Measurements from ENCODE around the gene BLCAP. TPM values are rescaled to one million over a fixed set of nuclear protein-coding genes. Genes with fewer than 3 reads are reported as not detected.

The BLCAP gene
- total RNA-seq, 1 experiment from 2014 or later, result 191 TPM

DNA sequence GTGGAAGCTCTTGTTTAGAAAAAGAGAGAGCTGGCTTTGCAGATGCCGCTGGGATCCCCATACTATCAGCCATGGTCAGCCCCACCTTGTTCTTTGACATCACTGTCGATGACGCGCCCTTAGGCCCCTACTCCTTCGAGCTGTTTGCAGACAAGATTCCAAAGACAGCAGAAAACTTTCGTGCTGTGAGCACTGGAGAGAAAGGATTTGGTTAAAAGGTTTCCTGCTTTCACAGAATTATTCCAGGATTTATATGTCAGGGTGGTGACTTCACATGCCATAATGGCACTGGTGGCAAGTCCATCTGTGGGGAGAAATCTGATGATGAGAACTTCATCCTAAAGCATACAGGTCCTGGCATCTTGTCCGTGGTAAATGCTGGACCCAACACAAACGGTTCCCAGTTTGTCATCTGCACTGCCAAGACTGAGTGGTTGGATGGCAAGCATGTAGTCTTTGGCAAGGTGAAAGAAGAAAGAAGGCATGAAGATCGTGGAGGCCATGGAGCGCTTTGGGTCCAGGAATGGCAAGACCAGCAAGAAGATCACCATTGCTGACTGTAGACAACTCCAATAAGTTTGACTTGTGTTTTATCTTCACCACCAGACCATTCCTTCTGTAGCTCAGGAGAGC is 2.4 kb upstream of the BLCAP start:
- no peaks in the 10 kb centered on the region for H3K27me3 ChIP-seq
- no peaks in the 10 kb centered on the region; the same call in 1 of the 2 replicates for H3K36me3 ChIP-seq
- H3K9me3 ChIP-seq (replicated peaks), result no peaks in the 10 kb centered on the region
- no peak overlapping the region for H3K4me3 ChIP-seq
- H3K27ac ChIP-seq, result no peak overlapping the region
- H3K4me1 ChIP-seq, result peaks cover 9% of the 10 kb centered on the region
- no peak for DNase-seq

DNA sequence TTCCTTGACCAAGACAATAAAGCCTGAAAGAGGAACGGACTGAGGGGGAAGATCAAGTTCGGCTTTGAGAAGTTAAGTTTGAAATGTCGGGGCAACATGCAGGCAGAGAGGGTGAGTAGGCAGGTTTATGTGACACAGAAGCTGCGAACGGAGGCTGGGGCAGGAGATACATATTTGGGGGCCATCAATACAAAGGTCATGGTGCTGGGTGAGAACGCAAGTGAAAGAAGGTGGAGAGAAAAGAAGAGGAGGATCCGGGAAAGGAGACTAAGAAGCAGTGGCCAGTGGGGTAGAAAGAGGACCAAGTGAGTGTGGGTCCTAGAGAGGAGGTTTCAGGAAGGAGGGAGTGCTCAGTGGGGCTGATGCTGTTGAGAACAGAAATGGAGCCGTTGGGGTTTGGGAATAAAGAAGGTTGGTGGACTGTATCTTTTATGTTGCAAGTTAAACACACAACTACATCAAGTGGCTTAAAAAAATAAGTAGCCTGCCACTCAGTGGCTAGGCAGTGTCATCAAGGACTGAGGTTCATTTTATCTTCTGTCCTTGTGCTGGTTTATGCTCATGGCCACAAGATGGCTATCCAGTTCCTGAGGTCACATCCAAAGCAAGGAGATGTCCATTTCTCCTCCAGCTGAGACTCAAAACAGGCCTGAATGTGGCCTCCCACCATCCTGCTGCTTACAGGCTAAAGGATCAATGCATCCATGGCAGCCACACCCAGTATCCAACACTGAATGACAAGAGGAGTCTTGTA is 1.7 kb upstream of the BLCAP start:
- H3K4me1 ChIP-seq, result peaks cover 15% of the 10 kb centered on the region
- no peak overlapping the region for H3K4me3 ChIP-seq
- no peak for DNase-seq
- no peak overlapping the region for H3K27ac ChIP-seq
- no peaks in the 10 kb centered on the region for H3K9me3 ChIP-seq (replicated peaks)
- H3K36me3 ChIP-seq, result no peaks in the 10 kb centered on the region; the same call in 1 of the 2 replicates
- H3K27me3 ChIP-seq, result no peaks in the 10 kb centered on the region

DNA sequence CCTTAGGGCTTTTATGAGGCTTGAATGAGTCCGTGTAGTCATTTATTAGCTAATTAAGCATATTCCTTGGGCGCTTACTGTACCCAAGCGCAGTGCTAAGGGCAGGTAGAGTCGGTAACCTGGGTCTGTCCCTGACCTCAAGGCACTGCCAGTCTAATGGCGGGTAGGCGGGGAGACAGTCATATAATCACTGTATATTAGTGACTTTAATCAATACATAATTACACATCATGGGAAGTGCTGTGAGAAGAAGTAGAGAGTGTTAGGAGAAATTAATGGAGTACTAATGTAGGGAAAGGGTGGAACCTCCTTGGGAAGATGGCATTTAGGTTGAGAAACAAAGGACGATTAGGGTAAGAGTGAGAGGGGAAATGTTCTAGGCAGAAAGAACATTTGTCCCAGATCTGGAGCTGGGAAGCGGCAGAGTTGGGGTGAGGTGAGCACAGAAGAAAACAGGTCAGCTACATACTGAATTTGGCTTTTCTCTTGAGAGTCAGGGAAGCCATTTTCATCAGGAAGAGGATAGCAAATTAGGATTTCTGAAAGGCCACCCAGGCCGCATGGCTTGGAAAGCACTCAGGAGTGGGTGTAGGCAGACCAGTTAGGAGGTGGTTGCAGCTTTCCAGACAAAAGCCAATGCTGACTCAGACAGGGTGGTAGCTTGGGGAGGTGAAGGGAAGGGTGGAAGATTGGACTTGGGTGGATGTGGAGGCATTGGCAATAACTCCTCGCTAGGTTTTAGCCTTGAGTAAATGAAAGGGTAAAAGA is 954 bp upstream of the BLCAP start:
- H3K27me3 ChIP-seq, result no peaks in the 10 kb centered on the region
- peaks cover 21% of the 10 kb centered on the region for H3K4me1 ChIP-seq
- peak overlapping the region; percentile 99 for H3K27ac ChIP-seq
- peaks cover 2% of the 10 kb centered on the region for H3K36me3 ChIP-seq
- no peak for DNase-seq
- H3K4me3 ChIP-seq, result peak overlapping the region; percentile 99
- H3K9me3 ChIP-seq (replicated peaks), result no peaks in the 10 kb centered on the region

DNA sequence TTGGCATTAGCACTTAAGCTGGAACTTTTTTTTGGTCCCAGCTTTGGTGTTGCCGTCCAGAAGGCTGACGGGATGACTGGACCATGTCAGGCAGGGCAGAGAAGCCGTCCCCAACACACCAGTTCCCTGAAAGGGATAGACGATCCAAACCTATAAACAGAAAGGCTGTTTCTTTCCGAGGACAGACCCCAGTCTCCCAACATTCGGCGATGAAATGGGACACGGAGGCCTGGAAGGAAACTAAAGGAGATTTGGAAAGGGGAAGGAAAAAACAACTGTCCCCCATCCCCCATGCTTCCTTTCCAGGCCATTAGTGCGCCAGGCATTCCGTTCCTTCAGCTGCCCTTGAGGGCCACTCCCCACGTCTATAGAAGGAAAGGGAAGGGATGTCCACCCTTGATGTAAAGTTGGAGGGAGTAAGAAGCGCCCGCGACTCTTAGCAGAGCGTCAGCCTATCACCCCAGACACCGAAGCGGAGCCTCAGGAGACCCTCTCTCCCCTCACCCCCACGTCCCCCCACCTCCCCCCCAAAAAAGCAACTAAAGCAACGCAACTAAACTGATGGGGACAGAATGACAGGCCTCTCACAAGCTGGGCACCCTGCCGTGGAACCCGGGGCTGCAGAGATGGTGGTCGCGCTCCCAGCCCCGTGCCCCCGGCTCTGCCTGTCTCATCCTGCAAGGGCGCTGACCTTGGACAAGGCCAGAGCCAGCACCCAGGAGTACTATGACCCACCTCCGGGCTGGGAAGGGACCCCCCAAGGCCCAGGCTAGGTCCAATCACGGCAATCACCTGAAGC is 638 bp downstream of the BLCAP start:
- H3K9me3 ChIP-seq (replicated peaks), result no peaks in the 10 kb centered on the region
- H3K36me3 ChIP-seq, result peaks cover 13% of the 10 kb centered on the region
- peak overlapping the region; percentile 99 for H3K27ac ChIP-seq
- H3K4me1 ChIP-seq, result peaks cover 23% of the 10 kb centered on the region
- peak; percentile 53 to 68 for DNase-seq
- no peaks in the 10 kb centered on the region for H3K27me3 ChIP-seq
- peak overlapping the region; percentile 99 for H3K4me3 ChIP-seq

DNA sequence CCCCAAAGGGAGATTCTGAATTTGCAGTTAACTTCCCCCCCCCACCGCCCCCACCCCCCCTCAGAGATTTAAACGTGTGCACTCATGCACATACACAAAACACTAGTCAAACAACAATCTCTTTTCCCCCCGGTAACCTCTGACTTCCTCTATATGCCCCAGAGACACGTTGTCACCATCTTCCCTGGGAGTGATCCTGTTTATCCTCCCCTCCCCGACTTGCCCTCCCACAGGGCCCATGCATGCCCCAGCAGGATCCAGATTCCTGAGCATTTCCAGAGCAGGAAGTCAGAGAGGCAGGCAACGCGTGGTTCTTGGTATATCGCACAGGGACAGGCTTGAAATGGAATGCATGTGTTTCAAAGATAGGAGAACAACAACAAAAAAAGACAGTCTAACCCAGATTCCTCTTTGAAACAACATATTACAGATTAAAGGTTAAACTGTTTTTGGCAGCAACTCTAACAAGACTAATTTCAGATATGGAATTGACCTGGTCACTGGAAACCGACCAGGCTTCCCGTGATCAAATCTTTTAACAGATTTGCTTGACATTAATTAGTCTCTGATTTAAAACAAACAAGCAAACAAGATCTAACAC is 1.3 kb downstream of the BLCAP start:
- peaks cover 18% of the 10 kb centered on the region for H3K36me3 ChIP-seq
- H3K4me1 ChIP-seq, result peaks cover 23% of the 10 kb centered on the region
- H3K4me3 ChIP-seq, result peak overlapping the region; percentile 99
- DNase-seq, result peak; percentile 84 to 86
- H3K27ac ChIP-seq, result peak overlapping the region; percentile 99
- no peaks in the 10 kb centered on the region for H3K9me3 ChIP-seq (replicated peaks)
- H3K27me3 ChIP-seq, result no peaks in the 10 kb centered on the region

DNA sequence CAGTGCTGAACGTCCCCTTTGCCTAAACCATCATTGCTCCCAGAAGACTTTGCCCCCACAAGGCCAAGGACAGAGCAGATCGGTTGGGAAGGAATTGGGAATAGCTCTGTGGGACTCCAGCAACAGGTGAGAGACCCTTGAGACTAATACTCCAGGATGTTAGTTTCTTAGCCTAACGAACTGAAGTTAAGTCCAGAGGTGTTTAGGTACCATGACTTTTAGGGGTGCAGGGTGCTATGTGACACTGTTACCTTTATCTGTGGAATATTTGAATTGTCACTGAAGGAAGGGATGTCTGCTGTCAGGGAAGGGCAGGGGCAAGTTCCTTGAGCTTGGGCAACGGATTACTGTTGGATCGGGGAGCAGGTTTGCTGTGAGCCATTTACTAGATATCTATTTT is 1.9 kb downstream of the BLCAP start:
- Histone ChIP-seq H3K27ac (peak overlapping the region; percentile 2; the same call in 1 of the 2 replicates), H3K27me3 (no peaks in the 10 kb centered on the region), H3K4me1 (peaks cover 23% of the 10 kb centered on the region), H3K9me3 (replicated peaks) (no peaks in the 10 kb centered on the region), H3K36me3 (peaks cover 23% of the 10 kb centered on the region), H3K4me3 (peak overlapping the region; percentile 99)
- no peak for DNase-seq

DNA sequence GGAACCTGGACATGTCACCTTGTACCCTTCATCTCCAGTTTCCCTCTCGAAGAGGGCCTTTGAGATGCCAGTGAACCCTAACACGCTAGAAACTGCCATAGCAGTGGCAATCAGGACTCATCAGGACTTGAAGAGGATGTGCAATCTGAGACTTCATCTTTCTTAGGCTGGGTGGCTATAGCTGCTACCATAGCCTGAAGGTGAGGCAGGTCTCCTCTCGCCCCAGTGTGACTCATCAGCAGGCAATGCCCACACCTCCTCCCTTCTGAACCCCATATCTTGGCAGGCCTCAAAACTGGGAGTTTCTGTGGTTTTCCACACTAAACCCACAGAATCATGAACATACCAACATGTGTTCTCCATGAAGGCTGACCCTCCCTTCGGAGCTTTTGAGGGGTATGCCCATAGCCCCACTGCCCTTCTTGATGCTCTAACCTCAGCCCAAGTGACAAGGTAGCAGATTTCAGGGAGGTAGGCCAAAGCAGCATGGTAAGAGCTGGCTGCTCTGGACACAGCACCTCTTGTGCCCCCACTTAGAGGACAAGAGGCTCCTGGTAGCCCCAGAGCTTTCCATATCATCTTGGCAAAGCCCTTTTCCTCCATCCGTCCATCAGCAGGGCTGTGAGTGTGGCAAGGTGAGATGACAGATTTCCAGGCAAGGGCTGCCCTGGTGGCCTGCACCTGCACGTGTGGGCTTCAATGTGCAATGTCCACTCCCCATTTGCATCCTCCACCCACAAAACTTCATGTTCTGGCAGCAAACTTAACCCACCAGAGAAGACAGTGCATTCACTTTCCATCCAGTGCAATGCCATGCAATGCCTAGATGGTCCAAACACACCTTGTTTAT is 2.6 kb downstream of the BLCAP start:
- Histone ChIP-seq H3K4me1 (peaks cover 28% of the 10 kb centered on the region), H3K9me3 (replicated peaks) (no peaks in the 10 kb centered on the region), H3K27me3 (no peaks in the 10 kb centered on the region), H3K36me3 (peaks cover 30% of the 10 kb centered on the region), H3K27ac (peak overlapping the region; percentile 76), H3K4me3 (peak overlapping the region; percentile 99)
- DNase-seq, result peak; percentile 81 to 82

DNA sequence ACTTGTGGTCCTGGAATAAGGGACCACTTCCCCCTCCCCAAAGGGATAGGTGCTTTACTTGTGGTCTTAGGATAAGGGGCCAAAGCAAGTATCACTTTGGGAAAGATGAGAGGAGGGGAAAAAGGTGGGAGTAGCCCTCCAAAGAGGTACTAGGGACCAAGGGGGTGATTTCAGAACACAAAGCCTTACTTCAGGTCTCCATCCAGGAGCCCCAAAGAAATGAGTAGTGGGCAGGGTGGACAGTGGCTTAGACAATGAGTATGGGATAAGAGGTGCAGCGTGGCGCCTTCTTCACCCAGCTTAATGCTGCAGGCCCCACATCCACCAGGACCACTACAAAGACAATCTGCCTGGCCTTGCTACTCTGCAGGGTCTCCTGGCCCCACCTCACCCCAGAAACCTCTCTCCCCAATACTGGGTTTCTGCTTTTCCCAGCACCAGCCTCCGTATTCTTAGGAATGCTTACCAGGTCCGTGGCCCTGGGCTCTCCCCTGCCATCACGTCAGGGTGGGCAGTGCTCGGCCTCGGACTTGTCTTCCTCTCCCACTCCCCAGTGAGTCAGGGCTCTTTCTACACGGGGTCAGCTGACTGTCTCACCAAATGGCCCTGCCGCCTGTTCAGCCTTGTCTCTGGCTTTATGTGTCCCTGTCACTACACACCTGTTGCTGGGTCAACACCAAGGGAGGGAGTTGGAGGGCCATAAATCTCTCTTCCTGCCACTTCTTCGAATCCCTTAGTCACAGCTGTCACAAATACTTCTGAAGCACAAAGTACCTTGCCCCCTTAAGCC is 3.6 kb downstream of the BLCAP start:
- Histone ChIP-seq H3K4me3 (peak overlapping the region; percentile 99), H3K4me1 (peaks cover 37% of the 10 kb centered on the region), H3K27ac (peak overlapping the region; percentile 76), H3K27me3 (no peaks in the 10 kb centered on the region), H3K36me3 (peaks cover 34% of the 10 kb centered on the region), H3K9me3 (replicated peaks) (no peaks in the 10 kb centered on the region)
- DNase-seq, result peak; percentile 98 to 99

DNA sequence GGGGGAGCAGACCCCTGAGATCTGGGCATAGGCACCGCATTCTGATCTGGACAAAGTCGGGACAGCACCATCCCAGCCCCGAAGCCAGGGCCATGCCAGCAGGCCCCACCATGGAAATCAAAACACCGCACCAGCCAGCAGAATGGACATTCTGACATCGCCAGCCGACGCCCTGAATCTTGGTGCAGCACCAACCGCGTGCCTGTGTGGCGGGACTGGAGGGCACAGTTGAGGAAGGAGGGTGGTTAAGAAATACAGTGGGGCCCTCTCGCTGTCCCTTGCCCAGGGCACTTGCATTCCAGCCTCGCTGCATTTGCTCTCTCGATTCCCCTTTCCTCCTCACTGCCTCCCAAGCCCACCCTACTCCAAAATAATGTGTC is 4.7 kb downstream of the BLCAP start:
- H3K36me3 ChIP-seq, result peaks cover 43% of the 10 kb centered on the region
- H3K9me3 ChIP-seq (replicated peaks), result no peaks in the 10 kb centered on the region
- DNase-seq, result no peak
- peaks cover 48% of the 10 kb centered on the region for H3K4me1 ChIP-seq
- no peak overlapping the region for H3K27ac ChIP-seq
- no peaks in the 10 kb centered on the region for H3K27me3 ChIP-seq
- no peak overlapping the region for H3K4me3 ChIP-seq

DNA sequence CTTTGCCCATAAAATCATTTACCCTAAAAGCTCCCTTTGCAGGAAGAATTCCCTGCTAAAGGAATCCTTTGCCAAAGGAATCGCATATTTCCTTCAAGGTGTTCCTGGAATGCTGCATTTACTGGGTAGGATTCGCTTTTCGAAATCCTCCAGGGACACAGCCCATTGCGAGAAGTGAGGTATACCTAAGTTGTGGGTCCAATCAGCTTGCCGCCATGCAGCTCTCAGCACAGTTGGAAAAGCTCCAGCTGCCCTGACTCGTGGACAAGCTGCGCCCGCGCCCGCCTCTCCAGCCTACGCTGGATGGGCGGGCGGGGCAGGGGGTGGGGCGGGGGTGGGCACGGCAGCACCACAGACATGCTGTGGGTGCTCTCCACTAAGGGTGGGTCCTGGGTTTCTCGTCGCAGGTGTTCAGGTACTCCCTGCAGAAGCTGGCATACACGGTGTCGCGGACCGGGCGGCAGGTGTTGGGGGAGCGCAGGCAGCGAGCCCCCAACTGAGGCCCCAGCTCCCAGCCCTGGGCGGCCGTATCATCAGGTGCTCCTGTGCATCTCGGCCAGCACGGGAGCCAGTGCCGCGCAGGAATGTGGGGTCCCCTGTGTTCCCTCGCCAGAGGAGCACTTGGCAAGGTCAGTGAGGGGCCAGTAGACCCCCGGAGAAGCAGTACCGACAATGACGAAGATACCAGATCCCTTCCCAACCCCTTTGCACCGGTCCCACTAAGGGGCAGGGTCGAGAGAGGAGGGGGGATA is 5.2 kb downstream of the BLCAP start:
- Histone ChIP-seq H3K36me3 (peaks cover 47% of the 10 kb centered on the region), H3K4me1 (peaks cover 54% of the 10 kb centered on the region), H3K27me3 (no peaks in the 10 kb centered on the region), H3K4me3 (no peak overlapping the region), H3K9me3 (replicated peaks) (no peaks in the 10 kb centered on the region), H3K27ac (no peak overlapping the region)
- DNase-seq, result no peak

DNA sequence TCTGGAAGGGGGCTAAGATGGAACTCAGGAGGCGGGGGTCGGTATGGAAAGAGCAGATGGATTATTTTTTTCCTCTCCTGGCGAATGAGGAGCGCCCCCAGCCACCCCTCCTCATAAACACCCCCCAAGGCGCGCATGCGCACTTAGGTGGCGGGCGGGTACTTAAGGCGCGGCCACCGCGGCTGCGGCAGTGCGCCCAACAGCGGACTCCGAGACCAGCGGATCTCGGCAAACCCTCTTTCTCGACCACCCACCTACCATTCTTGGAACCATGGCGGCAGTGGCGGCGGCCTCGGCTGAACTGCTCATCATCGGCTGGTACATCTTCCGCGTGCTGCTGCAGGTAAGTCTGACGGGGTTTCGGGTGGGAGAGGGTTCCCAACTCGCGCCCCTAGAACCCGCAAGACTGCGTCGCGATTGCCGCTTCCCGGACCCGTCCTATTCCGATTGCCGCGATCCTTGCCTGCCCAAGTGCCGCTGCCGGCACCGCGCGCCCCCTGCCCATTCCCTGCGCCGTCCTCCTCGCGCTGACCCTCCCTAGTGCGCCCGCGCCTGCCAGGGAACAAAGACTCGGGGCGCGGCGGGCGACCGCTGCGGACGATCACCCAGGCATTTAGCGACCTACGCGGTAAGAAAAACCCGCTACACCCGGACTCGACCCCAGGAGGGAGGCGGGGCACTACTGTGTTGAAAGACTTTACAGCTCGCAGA is 6.5 kb downstream of the BLCAP start, which contains the start of gene NNAT:
Gene NNAT (plus strand): TSS at position 190 of the 711 bp plus-strand sequence. CDS start 82 bp downstream, at position 272.
- Histone ChIP-seq H3K9me3 (replicated peaks) (no peaks in the 10 kb centered on the region), H3K27ac (peak within 1 kb of the TSS; percentile 76; the same call in 1 of the 2 replicates), H3K4me3 (no peak within 1 kb of the TSS), H3K27me3 (no peaks in the 10 kb centered on the region), H3K4me1 (peaks cover 64% of the 10 kb centered on the region), H3K36me3 (peaks cover 50% of the 10 kb centered on the region)
- DNase-seq, result no peak

All from SJCRH30 (cell line).